GM23338 (cell line): Measurements from ENCODE around the gene ST14.

Experiments used
- CREB1 ChIP-seq: fragments of 250-450 bp; sonication (Bioruptor Pico); IDR thresholded peaks from 2 replicates; pipeline ENCODE4 v1.5.0; 2020; ENCODE audit warnings: low read depth, mild to moderate bottlenecking, moderate library complexity
- CTCF ChIP-seq, 2 experiments: fragments of 200-600 bp in 1 of 2; sonication (generic) in 1 of 2; conservative IDR thresholded peaks; 2 replicates each; pipeline versions ENCODE4 v1.5.1 to v1.6.1; 2016 to 2017; ENCODE audit warnings: antibody characterized with exemption in 2 of 2, low read depth in 2 of 2, mild to moderate bottlenecking in 2 of 2, moderate library complexity in 1 of 2
- EZH2 ChIP-seq: fragments of 200-600 bp; sonication (generic); IDR thresholded peaks from one replicate; pipeline ENCODE4 v1.8.0; 2017; ENCODE audit warnings: antibody characterized with exemption, mild to moderate bottlenecking, low read depth; ENCODE audit not compliant: unreplicated experiment
- EZH2phosphoT487 ChIP-seq: fragments of 200-600 bp; sonication (generic); IDR thresholded peaks from one replicate; pipeline ENCODE4 v1.8.1; 2018; ENCODE audit warnings: antibody characterized with exemption; ENCODE audit not compliant: unreplicated experiment
- JUNB ChIP-seq: IDR thresholded peaks from one replicate; pipeline ENCODE4 v1.6.1; 2016; ENCODE audit warnings: antibody characterized with exemption; ENCODE audit not compliant: unreplicated experiment
- NANOG ChIP-seq: IDR thresholded peaks from 2 replicates; pipeline ENCODE4 v1.6.1; 2016; ENCODE audit warnings: antibody characterized with exemption, borderline replicate concordance
- POLR2AphosphoS5 ChIP-seq: IDR thresholded peaks from 2 replicates; pipeline ENCODE4 v1.6.1; 2016; ENCODE audit warnings: antibody characterized with exemption, low read depth
- ZNF114 ChIP-seq: fragments of 250-450 bp; sonication (Bioruptor Pico); IDR thresholded peaks from 2 replicates; pipeline ENCODE4 v1.5.0; 2020; ENCODE audit warnings: mild to moderate bottlenecking, moderate library complexity
- ZNF462 ChIP-seq: fragments of 250-450 bp; sonication (Bioruptor Pico); IDR thresholded peaks from 2 replicates; pipeline ENCODE4 v1.5.0; 2020; ENCODE audit warnings: mild to moderate bottlenecking, moderate library complexity

DNA sequence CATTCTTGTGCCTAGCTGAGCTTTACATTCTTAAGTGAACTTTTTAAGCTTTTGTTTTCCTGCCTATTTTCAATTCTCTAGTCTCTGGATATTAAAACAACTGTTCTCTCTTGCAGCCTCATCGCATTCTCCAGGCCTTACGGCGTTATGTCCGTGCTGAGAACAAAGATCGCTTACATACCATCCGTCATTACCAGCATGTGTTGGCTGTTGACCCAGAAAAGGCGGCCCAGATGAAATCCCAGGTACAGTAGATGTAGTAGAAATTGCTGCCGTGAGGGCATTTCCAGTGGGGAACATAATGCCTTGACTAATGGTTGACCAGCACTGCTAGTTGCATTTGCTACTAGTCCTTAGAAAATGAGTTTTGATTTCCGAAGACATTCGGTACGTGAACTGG, 29.7 kb upstream of the ST14 start:
- no peak for TF ChIP-seq CTCF (conservative IDR thresholded peaks at IDR 0.05; ENCODE audit: low read depth in 2 of 2)
- TF ChIP-seq EZH2 = no peak
- TF ChIP-seq POLR2AphosphoS5 = no peak
- TF ChIP-seq CREB1 = no peak
- no peak for TF ChIP-seq ZNF462 (CRISPR knock-in tag)
- TF ChIP-seq JUNB = no peak
- no peak for TF ChIP-seq EZH2phosphoT487
- TF ChIP-seq NANOG = no peak
- no peak for TF ChIP-seq ZNF114
